ENCODE measurements around the gene RC3H1. TPM values are rescaled to one million over a fixed set of nuclear protein-coding genes. Genes with fewer than 3 reads are reported as not detected.

Gene RC3H1
- polyA plus RNA-seq, 1 of the 3 experiments (the other 2 are of a cell fraction) = 2.9 TPM

DNA sequence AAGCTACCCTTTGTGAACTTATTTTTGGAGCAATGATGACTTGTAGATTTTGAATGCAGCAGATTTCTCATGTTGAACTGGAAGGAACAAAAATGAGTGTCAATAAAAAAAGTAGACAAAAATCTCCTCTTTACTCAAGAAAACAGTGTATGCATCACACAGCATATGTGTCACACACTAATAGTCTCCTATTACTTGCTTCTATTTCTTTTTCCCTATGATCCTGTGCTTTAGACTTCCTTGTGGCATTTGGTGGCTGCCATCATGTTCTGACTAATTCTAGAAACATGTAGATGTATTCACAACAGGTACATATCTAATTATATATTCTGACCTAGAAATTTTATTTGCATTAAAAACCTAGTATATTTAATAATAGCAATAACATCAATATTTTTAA, 14.3 kb downstream of the RC3H1 start:
- no peak overlapping the region for H3K4me3 ChIP-seq (ENCODE audit: low read depth in 2 of 2, low read length in 1 of 2)
- ChIA-PET POLR2A (no interaction called here), CTCF (no interaction called here)
- no peak overlapping the region for H3K9ac ChIP-seq
- no peak overlapping the region for H3K4me2 ChIP-seq
- H3K27me3 ChIP-seq (ENCODE audit: insufficient read depth) = no peaks in the 10 kb centered on the region
- peak overlapping the region in 1 of 2 experiments; percentile 44; a peak in 1 of 4 replicates for H3K27ac ChIP-seq (ENCODE audit: low read depth in 2 of 2, low read length in 1 of 2)
- H3K79me2 ChIP-seq (ENCODE audit: insufficient read depth) = peaks cover 97% of the 10 kb centered on the region
- H2AFZ ChIP-seq (ENCODE audit: low read depth) = no peak overlapping the region
- H3K36me3 ChIP-seq (replicated peaks in 1 of 2; ENCODE audit: control insufficient read depth in 1 of 2, insufficient read depth in 2 of 2, low read length in 1 of 2) = peaks cover 0 to 15% of the 10 kb centered on the region in 2 experiments
- H4K20me1 ChIP-seq (ENCODE audit: insufficient read depth) = peaks cover 72% of the 10 kb centered on the region
- H3K9me2 ChIP-seq = no peaks in the 10 kb centered on the region
- TF ChIP-seq, protein P1, sequence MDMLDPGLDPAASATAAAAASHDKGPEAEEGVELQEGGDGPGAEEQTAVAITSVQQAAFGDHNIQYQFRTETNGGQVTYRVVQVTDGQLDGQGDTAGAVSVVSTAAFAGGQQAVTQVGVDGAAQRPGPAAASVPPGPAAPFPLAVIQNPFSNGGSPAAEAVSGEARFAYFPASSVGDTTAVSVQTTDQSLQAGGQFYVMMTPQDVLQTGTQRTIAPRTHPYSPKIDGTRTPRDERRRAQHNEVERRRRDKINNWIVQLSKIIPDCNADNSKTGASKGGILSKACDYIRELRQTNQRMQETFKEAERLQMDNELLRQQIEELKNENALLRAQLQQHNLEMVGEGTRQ (IDR thresholded peaks at IDR 0.05; ENCODE audit: borderline replicate concordance, low read depth, low read length) = no peak
- no peak for TF ChIP-seq GABPA (IDR thresholded peaks at IDR 0.05; ENCODE audit: low read depth)
- H3F3A ChIP-seq (replicated peaks; ENCODE audit: insufficient read depth) = peaks cover 13% of the 10 kb centered on the region
- H3K9me3 ChIP-seq = no peaks in the 10 kb centered on the region
- H3K4me1 ChIP-seq (ENCODE audit: control insufficient read depth in 1 of 2, insufficient read depth in 2 of 2, low read depth in 1 of 2, low read length in 1 of 2) = peaks cover 0 to 3% of the 10 kb centered on the region in 2 experiments; a peak in 3 of 4 replicates
- DNase-seq = no peak

DNA sequence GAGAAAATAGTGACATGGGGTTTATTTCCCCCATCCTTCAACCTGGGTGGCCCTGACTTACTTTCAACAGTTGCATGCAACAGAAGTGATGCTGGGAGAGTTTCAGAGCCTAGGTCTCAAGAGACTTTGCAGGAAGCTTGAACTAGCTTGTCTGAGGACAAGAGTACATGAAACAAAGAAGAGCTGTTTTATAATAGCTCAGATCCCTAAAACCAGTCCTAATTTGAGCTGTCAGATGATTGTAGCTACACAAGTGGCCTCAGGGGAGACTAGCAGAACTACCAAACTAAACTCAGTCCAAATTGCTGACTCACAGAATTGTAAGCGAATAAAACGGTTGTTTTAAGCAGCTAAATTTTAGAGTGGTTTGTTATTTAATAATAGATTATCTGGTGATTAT, 17.1 kb downstream of the RC3H1 start:
- Histone ChIP-seq H2AFZ (ENCODE audit: low read depth) (no peak overlapping the region), H3K4me2 (no peak overlapping the region), H3K9me2 (no peaks in the 10 kb centered on the region), H3K27me3 (ENCODE audit: insufficient read depth) (no peaks in the 10 kb centered on the region), H3K27ac (ENCODE audit: low read depth in 2 of 2, low read length in 1 of 2) (peak overlapping the region in 1 of 2 experiments; percentile 35; a peak in 2 of 4 replicates), H3F3A (replicated peaks; ENCODE audit: insufficient read depth) (peaks cover 22% of the 10 kb centered on the region), H3K79me2 (ENCODE audit: insufficient read depth) (peaks cover 97% of the 10 kb centered on the region), H3K9ac (no peak overlapping the region), H4K20me1 (ENCODE audit: insufficient read depth) (peaks cover 73% of the 10 kb centered on the region), H3K9me3 (no peaks in the 10 kb centered on the region), H3K36me3 (replicated peaks in 1 of 2; ENCODE audit: control insufficient read depth in 1 of 2, insufficient read depth in 2 of 2, low read length in 1 of 2) (peaks cover 0 to 3% of the 10 kb centered on the region in 2 experiments), H3K4me1 (ENCODE audit: control insufficient read depth in 1 of 2, insufficient read depth in 2 of 2, low read depth in 1 of 2, low read length in 1 of 2) (peaks cover 6 to 19% of the 10 kb centered on the region in 2 experiments; a peak in 3 of 4 replicates), H3K4me3 (ENCODE audit: low read depth in 2 of 2, low read length in 1 of 2) (no peak overlapping the region)
- WGBS (ENCODE audit: low lambda C conversion rate) = 37% methylated on average over 2 of the region's 2 CpGs
- ChIA-PET POLR2A (interaction anchor here (1.0 to 1.4 kb wide), 2 partner anchors 18 to 137 kb away, joined by 3 to 6 read pairs; partner anchors contain the start of genes RC3H1 and ZBTB37), CTCF (interaction anchor here (1.0 kb wide), 1 partner anchor 9 kb away, joined by 3 read pairs; no protein-coding TSS in a partner anchor)
- peak; percentile 47 for DNase-seq
- no peak for TF ChIP-seq SIN3A (IDR thresholded peaks at IDR 0.05; ENCODE audit: borderline replicate concordance, low read depth, low read length)
- no peak for TF ChIP-seq MXI1 (IDR thresholded peaks at IDR 0.05; ENCODE audit: low read depth, low read length)
- TF ChIP-seq NRF1 (IDR thresholded peaks at IDR 0.05; ENCODE audit: low read depth, low read length) = no peak
- no peak for TF ChIP-seq TAF1 (IDR thresholded peaks at IDR 0.05; ENCODE audit: borderline replicate concordance, low read depth, low read length)
- TF ChIP-seq, protein P2, sequence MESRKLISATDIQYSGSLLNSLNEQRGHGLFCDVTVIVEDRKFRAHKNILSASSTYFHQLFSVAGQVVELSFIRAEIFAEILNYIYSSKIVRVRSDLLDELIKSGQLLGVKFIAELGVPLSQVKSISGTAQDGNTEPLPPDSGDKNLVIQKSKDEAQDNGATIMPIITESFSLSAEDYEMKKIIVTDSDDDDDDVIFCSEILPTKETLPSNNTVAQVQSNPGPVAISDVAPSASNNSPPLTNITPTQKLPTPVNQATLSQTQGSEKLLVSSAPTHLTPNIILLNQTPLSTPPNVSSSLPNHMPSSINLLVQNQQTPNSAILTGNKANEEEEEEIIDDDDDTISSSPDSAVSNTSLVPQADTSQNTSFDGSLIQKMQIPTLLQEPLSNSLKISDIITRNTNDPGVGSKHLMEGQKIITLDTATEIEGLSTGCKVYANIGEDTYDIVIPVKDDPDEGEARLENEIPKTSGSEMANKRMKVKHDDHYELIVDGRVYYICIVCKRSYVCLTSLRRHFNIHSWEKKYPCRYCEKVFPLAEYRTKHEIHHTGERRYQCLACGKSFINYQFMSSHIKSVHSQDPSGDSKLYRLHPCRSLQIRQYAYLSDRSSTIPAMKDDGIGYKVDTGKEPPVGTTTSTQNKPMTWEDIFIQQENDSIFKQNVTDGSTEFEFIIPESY (IDR thresholded peaks at IDR 0.05; ENCODE audit: borderline replicate concordance, low read depth) = no peak
- TF ChIP-seq, protein P3, sequence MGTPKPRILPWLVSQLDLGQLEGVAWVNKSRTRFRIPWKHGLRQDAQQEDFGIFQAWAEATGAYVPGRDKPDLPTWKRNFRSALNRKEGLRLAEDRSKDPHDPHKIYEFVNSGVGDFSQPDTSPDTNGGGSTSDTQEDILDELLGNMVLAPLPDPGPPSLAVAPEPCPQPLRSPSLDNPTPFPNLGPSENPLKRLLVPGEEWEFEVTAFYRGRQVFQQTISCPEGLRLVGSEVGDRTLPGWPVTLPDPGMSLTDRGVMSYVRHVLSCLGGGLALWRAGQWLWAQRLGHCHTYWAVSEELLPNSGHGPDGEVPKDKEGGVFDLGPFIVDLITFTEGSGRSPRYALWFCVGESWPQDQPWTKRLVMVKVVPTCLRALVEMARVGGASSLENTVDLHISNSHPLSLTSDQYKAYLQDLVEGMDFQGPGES (IDR thresholded peaks at IDR 0.05; ENCODE audit: low read depth, low read length) = no peak
- no peak for TF ChIP-seq GABPA (IDR thresholded peaks at IDR 0.05; ENCODE audit: low read depth)
- no peak for TF ChIP-seq RXRA (IDR thresholded peaks at IDR 0.05; ENCODE audit: borderline replicate concordance, low read depth)
- TF ChIP-seq, protein P4, sequence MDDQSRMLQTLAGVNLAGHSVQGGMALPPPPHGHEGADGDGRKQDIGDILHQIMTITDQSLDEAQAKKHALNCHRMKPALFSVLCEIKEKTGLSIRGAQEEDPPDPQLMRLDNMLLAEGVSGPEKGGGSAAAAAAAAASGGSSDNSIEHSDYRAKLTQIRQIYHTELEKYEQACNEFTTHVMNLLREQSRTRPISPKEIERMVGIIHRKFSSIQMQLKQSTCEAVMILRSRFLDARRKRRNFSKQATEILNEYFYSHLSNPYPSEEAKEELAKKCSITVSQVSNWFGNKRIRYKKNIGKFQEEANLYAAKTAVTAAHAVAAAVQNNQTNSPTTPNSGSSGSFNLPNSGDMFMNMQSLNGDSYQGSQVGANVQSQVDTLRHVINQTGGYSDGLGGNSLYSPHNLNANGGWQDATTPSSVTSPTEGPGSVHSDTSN (IDR thresholded peaks at IDR 0.05) = no peak
- no peak for TF ChIP-seq POLR2AphosphoS5 (IDR thresholded peaks at IDR 0.05; ENCODE audit: low read depth, low read length)
- TF ChIP-seq, protein P1 (IDR thresholded peaks at IDR 0.05; ENCODE audit: borderline replicate concordance, low read depth, low read length) = no peak
- no peak for TF ChIP-seq RAD21 (IDR thresholded peaks at IDR 0.05; ENCODE audit: low read length)
- TF ChIP-seq YY1 (IDR thresholded peaks at IDR 0.05; ENCODE audit: low read depth) = no peak
- no peak for TF ChIP-seq FOSL2 (IDR thresholded peaks at IDR 0.05; ENCODE audit: borderline replicate concordance, low read depth)
- TF ChIP-seq ELF1 (IDR thresholded peaks at IDR 0.05) = no peak
- TF ChIP-seq FOXJ3 (CRISPR knock-in tag; IDR thresholded peaks at IDR 0.05) = no peak
- TF ChIP-seq, protein P5, sequence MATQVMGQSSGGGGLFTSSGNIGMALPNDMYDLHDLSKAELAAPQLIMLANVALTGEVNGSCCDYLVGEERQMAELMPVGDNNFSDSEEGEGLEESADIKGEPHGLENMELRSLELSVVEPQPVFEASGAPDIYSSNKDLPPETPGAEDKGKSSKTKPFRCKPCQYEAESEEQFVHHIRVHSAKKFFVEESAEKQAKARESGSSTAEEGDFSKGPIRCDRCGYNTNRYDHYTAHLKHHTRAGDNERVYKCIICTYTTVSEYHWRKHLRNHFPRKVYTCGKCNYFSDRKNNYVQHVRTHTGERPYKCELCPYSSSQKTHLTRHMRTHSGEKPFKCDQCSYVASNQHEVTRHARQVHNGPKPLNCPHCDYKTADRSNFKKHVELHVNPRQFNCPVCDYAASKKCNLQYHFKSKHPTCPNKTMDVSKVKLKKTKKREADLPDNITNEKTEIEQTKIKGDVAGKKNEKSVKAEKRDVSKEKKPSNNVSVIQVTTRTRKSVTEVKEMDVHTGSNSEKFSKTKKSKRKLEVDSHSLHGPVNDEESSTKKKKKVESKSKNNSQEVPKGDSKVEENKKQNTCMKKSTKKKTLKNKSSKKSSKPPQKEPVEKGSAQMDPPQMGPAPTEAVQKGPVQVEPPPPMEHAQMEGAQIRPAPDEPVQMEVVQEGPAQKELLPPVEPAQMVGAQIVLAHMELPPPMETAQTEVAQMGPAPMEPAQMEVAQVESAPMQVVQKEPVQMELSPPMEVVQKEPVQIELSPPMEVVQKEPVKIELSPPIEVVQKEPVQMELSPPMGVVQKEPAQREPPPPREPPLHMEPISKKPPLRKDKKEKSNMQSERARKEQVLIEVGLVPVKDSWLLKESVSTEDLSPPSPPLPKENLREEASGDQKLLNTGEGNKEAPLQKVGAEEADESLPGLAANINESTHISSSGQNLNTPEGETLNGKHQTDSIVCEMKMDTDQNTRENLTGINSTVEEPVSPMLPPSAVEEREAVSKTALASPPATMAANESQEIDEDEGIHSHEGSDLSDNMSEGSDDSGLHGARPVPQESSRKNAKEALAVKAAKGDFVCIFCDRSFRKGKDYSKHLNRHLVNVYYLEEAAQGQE (IDR thresholded peaks at IDR 0.05; ENCODE audit: low read depth, low read length) = no peak
